Activated T-helper 1 cell treated with anti-CD3 and anti-CD28 coated beads, Interleukin-12 subunit alpha, Interleukin-12 subunit beta, Interleukin-2, Interleukin-4 antibody, amounts not matched to agents 30 ng/mL and 10 ng/mL and 1 ng/mL, durations not matched to agents 14 hours and 24 hours and 36 hours (primary cell): Measurements from ENCODE around the gene MSI2. TPM values are rescaled to one million over a fixed set of nuclear protein-coding genes. Genes with fewer than 3 reads are reported as not detected.

ENCODE experiments used
- DNase-seq: peaks from one replicate; pipeline ENCODE4 v3.0.0; 2021; ENCODE audit warnings: low spot score
- H3K27ac Mint-ChIP-seq: one replicate; pipeline ENCODE4 v1.8.0; 2021; ENCODE audit warnings: mild to moderate bottlenecking, mixed read lengths
- H3K27me3 Mint-ChIP-seq: one replicate; pipeline ENCODE4 v1.8.0; 2022; ENCODE audit warnings: mild to moderate bottlenecking, moderate library complexity, mixed read lengths; ENCODE audit not compliant: insufficient read depth
- H3K36me3 Mint-ChIP-seq: one replicate; pipeline ENCODE4 v1.8.0; 2021; ENCODE audit warnings: low read depth, mixed read lengths
- H3K4me1 Mint-ChIP-seq: one replicate; pipeline ENCODE4 v1.8.0; 2021; ENCODE audit warnings: low read depth, mixed read lengths
- H3K4me3 Mint-ChIP-seq: one replicate; pipeline ENCODE4 v1.8.0; 2021; ENCODE audit warnings: mild to moderate bottlenecking, moderate library complexity, mixed read lengths
- H3K9me3 Mint-ChIP-seq: one replicate; pipeline ENCODE4 v1.8.0; 2021; ENCODE audit warnings: mixed read lengths
- intact Hi-C: fragments of 100-400 bp; cut with micrococcal nuclease; formaldehyde crosslinking; loops from one replicate; pipeline ENCODE4 v1.15.1; 2024
- total RNA-seq: library from RNA; stranded (reverse); gene quantifications from 2 replicates; pipeline ENCODE4 v1.2.3, GENCODE V29; 2022

Gene MSI2
- total RNA-seq, 1 donor from 2014 or later = 278 TPM

- Mint-ChIP-seq H3K9me3 (no peaks in the 10 kb centered on the region), H3K27me3 (peaks cover 29% of the 10 kb centered on the region), H3K36me3 (no peaks in the 10 kb centered on the region), H3K27ac (no peak overlapping the region), H3K4me1 (no peaks in the 10 kb centered on the region), H3K4me3 (no peak overlapping the region)
- intact Hi-C loops = no loop called here
- DNase-seq = no peak
Observed at GRCh38 chr17:57228911-57229310, 27.4 kb upstream of the MSI2 start.

GRCh38 chr17:57234061-57234738 lies 22.1 kb upstream of the MSI2 start:
- H3K9me3 Mint-ChIP-seq = no peaks in the 10 kb centered on the region
- H3K4me1 Mint-ChIP-seq = no peaks in the 10 kb centered on the region
- intact Hi-C loops = no loop called here
- H3K36me3 Mint-ChIP-seq = no peaks in the 10 kb centered on the region
- H3K27me3 Mint-ChIP-seq = peaks cover 23% of the 10 kb centered on the region
- H3K27ac Mint-ChIP-seq = no peak overlapping the region
- no peak for DNase-seq
- H3K4me3 Mint-ChIP-seq = no peak overlapping the region

- no peak for DNase-seq
- Mint-ChIP-seq H3K9me3 (no peaks in the 10 kb centered on the region), H3K4me3 (no peak overlapping the region), H3K36me3 (no peaks in the 10 kb centered on the region), H3K4me1 (no peaks in the 10 kb centered on the region), H3K27ac (no peak overlapping the region), H3K27me3 (peaks cover 23% of the 10 kb centered on the region)
- intact Hi-C loops = no loop called here
Observed at GRCh38 chr17:57234739-57235092, 21.6 kb upstream of the MSI2 start.

GRCh38 chr17:57235124-57235523 lies 21.2 kb upstream of the MSI2 start:
- Mint-ChIP-seq H3K27me3 (peaks cover 23% of the 10 kb centered on the region), H3K4me1 (no peaks in the 10 kb centered on the region), H3K4me3 (no peak overlapping the region), H3K36me3 (no peaks in the 10 kb centered on the region), H3K9me3 (no peaks in the 10 kb centered on the region), H3K27ac (no peak overlapping the region)
- DNase-seq = no peak
- intact Hi-C loops = no loop called here

- intact Hi-C loops = no loop called here
- no peaks in the 10 kb centered on the region for H3K4me1 Mint-ChIP-seq
- H3K27me3 Mint-ChIP-seq = peaks cover 29% of the 10 kb centered on the region
- no peak overlapping the region for H3K4me3 Mint-ChIP-seq
- no peak overlapping the region for H3K27ac Mint-ChIP-seq
- no peaks in the 10 kb centered on the region for H3K36me3 Mint-ChIP-seq
- H3K9me3 Mint-ChIP-seq = no peaks in the 10 kb centered on the region
- DNase-seq = no peak
Observed at GRCh38 chr17:57236686-57237299, 19.5 kb upstream of the MSI2 start.

- peaks cover 12% of the 10 kb centered on the region for H3K4me1 Mint-ChIP-seq
- no peaks in the 10 kb centered on the region for H3K36me3 Mint-ChIP-seq
- peaks cover 24% of the 10 kb centered on the region for H3K27me3 Mint-ChIP-seq
- intact Hi-C loops = loop anchor here (5.0 kb wide), 1 partner anchor 162 kb away; no protein-coding TSS in a partner anchor
- DNase-seq = no peak
- no peaks in the 10 kb centered on the region for H3K9me3 Mint-ChIP-seq
- no peak overlapping the region for H3K4me3 Mint-ChIP-seq
- H3K27ac Mint-ChIP-seq = no peak overlapping the region
Observed at GRCh38 chr17:57240648-57241047, 15.7 kb upstream of the MSI2 start.

GRCh38 chr17:57242148-57242547 lies 14.2 kb upstream of the MSI2 start:
- no peaks in the 10 kb centered on the region for H3K36me3 Mint-ChIP-seq
- H3K4me3 Mint-ChIP-seq = no peak overlapping the region
- intact Hi-C loops = loop anchor here (2.0 to 5.0 kb wide), 3 partner anchors 111 to 273 kb away; no protein-coding TSS in a partner anchor
- peaks cover 25% of the 10 kb centered on the region for H3K27me3 Mint-ChIP-seq
- peaks cover 12% of the 10 kb centered on the region for H3K4me1 Mint-ChIP-seq
- DNase-seq = no peak
- H3K9me3 Mint-ChIP-seq = no peaks in the 10 kb centered on the region
- H3K27ac Mint-ChIP-seq = no peak overlapping the region

- H3K27me3 Mint-ChIP-seq = peaks cover 23% of the 10 kb centered on the region
- H3K9me3 Mint-ChIP-seq = no peaks in the 10 kb centered on the region
- H3K36me3 Mint-ChIP-seq = no peaks in the 10 kb centered on the region
- no peak overlapping the region for H3K4me3 Mint-ChIP-seq
- H3K27ac Mint-ChIP-seq = peak overlapping the region; percentile 30
- peaks cover 12% of the 10 kb centered on the region for H3K4me1 Mint-ChIP-seq
- peak; percentile 66 for DNase-seq
- intact Hi-C loops = loop anchor here (1.0 to 5.0 kb wide), 9 partner anchors 11 to 540 kb away; no protein-coding TSS in a partner anchor
Observed at GRCh38 chr17:57243171-57243622, 13.1 kb upstream of the MSI2 start.

- Mint-ChIP-seq H3K27ac (no peak overlapping the region), H3K4me3 (no peak overlapping the region), H3K36me3 (peaks cover 3% of the 10 kb centered on the region), H3K9me3 (peaks cover 8% of the 10 kb centered on the region), H3K27me3 (peaks cover 15% of the 10 kb centered on the region), H3K4me1 (peaks cover 12% of the 10 kb centered on the region)
- intact Hi-C loops = no loop called here
- DNase-seq = no peak
Observed at GRCh38 chr17:57245786-57246185, 10.5 kb upstream of the MSI2 start.

- H3K4me1 Mint-ChIP-seq = peaks cover 12% of the 10 kb centered on the region
- no peak overlapping the region for H3K27ac Mint-ChIP-seq
- intact Hi-C loops = no loop called here
- H3K4me3 Mint-ChIP-seq = no peak overlapping the region
- DNase-seq = no peak
- peaks cover 10% of the 10 kb centered on the region for H3K9me3 Mint-ChIP-seq
- H3K27me3 Mint-ChIP-seq = peaks cover 13% of the 10 kb centered on the region
- H3K36me3 Mint-ChIP-seq = peaks cover 4% of the 10 kb centered on the region
Observed at GRCh38 chr17:57246257-57246656, 10.1 kb upstream of the MSI2 start.

- H3K27me3 Mint-ChIP-seq = peaks cover 13% of the 10 kb centered on the region
- no peak for DNase-seq
- H3K36me3 Mint-ChIP-seq = peaks cover 4% of the 10 kb centered on the region
- peaks cover 13% of the 10 kb centered on the region for H3K9me3 Mint-ChIP-seq
- intact Hi-C loops = no loop called here
- peaks cover 12% of the 10 kb centered on the region for H3K4me1 Mint-ChIP-seq
- H3K4me3 Mint-ChIP-seq = no peak overlapping the region
- H3K27ac Mint-ChIP-seq = no peak overlapping the region
Observed at GRCh38 chr17:57247261-57247660, 9.1 kb upstream of the MSI2 start.

- Mint-ChIP-seq H3K9me3 (peaks cover 13% of the 10 kb centered on the region), H3K4me3 (no peak overlapping the region), H3K27me3 (peaks cover 13% of the 10 kb centered on the region), H3K36me3 (peaks cover 4% of the 10 kb centered on the region), H3K27ac (no peak overlapping the region), H3K4me1 (peaks cover 9% of the 10 kb centered on the region)
- no peak for DNase-seq
- intact Hi-C loops = no loop called here
Observed at GRCh38 chr17:57247913-57248312, 8.4 kb upstream of the MSI2 start.

- Mint-ChIP-seq H3K4me1 (peaks cover 8% of the 10 kb centered on the region), H3K9me3 (peaks cover 13% of the 10 kb centered on the region), H3K36me3 (peaks cover 4% of the 10 kb centered on the region), H3K27me3 (peaks cover 13% of the 10 kb centered on the region), H3K27ac (no peak overlapping the region), H3K4me3 (no peak overlapping the region)
- intact Hi-C loops = no loop called here
- DNase-seq = no peak
Observed at GRCh38 chr17:57249520-57249919, 6.8 kb upstream of the MSI2 start.
